GM19455 (cell line): Measurements from ENCODE around the gene MARCHF5.
"Not testable (repeated sequence)": the region's sequence is repeated elsewhere in the genome, so short reads cannot be mapped to it uniquely, and the experiment has no call there.

Experiments used
- ATAC-seq: cut with Tn5 transposase; IDR thresholded peaks from one replicate; pipeline ENCODE4 v1.9.1; 2021; ENCODE audit not compliant: unreplicated experiment

Gene MARCHF5

GRCh38 chr10:92304061-92304460, 13.1 kb downstream of the MARCHF5 start:
- no peak for ATAC-seq

GRCh38 chr10:92305133-92306072, 14.4 kb downstream of the MARCHF5 start:
- no peak for ATAC-seq

- no peak for ATAC-seq
Observed at GRCh38 chr10:92309272-92309671, 18.3 kb downstream of the MARCHF5 start.

DNA sequence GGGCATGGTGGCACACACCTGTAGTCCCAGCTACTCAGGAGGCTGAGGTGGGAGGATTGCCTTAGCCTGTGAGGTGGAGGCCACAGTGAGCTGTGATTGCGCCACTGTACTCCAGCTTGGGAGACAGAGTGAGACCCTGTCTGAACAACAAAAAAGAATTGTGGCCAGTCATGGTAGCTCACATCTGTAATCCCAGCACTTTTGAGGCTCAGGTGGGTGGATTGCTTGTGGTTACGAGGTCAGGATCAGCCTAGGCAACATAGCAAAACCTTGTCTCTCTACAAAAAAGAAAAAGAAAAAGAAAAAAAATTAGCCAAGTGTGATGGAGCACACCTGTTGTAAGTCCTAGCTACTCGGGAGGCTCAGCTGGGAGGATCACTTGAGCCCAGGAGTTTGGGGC, 22.8 kb downstream of the MARCHF5 start:
- ATAC-seq: no peak

- ATAC-seq: no peak
Observed at GRCh38 chr10:92316610-92317009, 25.6 kb downstream of the MARCHF5 start.

DNA sequence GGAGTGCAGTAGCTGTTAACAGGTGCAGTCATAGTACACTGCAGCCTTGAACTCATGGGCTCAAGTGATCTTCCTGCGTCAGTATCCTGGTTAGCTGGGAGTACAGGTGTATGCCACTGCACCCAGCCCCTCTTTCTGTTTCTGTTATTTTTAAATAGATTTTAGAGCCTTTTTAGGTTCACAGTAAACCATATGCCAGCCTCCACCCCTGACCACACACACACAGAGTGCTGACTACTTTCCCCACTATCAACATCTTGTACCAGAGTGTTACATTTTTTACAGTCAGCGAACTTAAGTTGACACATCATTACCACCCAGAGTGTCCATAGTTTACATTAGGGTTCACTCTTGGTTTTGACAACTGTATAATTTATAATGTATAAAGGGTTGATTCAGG, 32.1 kb downstream of the MARCHF5 start:
- ATAC-seq: no peak

- ATAC-seq: no peak
Observed at GRCh38 chr10:92327445-92328433, 36.8 kb downstream of the MARCHF5 start.

GRCh38 chr10:92328993-92329392, 38.0 kb downstream of the MARCHF5 start:
- no peak for ATAC-seq

GRCh38 chr10:92329927-92330326, 39.0 kb downstream of the MARCHF5 start:
- not testable (repeated sequence) for ATAC-seq

DNA sequence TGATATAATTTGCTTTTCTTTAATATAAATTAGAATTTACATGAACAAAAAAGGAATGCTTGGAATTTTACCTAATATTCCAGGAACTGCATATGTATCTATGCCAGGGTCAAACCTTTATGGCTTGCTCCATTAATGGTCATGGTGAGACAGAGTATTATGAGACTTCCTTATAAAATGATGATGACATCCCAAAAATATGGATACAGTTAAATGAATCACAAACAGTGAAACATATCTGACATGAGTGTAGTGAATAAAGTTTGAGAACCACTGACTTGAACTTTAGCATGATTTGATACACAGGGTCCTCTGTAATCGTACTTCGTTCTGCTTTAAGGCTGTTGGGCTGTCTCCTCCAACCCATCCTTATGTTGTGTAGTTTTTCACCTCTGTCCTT, 51.8 kb downstream of the MARCHF5 start:
- ATAC-seq: no peak

GRCh38 chr10:92345575-92345974, 54.6 kb downstream of the MARCHF5 start:
- ATAC-seq: not testable (repeated sequence)

- not testable (repeated sequence) for ATAC-seq
Observed at GRCh38 chr10:92347035-92347676, 56.2 kb downstream of the MARCHF5 start.

DNA sequence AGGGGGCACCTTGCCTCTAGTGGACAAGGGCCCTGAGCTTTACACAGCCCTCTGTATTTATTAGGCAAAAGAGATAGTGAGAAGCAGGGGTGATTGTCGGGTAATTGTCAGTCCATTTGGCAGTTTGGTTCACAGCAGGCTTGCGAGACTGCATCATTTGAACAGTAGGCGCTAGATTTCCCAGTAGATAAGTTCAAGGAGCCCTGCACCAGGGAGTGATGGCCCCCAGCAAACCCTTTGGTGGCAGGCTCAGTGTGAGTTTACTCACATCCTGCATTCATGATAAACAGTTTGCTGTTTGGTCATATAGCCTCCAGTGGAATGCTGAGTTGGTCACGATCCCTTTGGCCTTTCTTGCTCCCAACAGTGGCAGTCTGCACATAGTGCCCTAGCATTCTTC, 59.4 kb downstream of the MARCHF5 start:
- no peak for ATAC-seq

- ATAC-seq: no peak
Observed at GRCh38 chr10:92354587-92354986, 63.6 kb downstream of the MARCHF5 start.

DNA sequence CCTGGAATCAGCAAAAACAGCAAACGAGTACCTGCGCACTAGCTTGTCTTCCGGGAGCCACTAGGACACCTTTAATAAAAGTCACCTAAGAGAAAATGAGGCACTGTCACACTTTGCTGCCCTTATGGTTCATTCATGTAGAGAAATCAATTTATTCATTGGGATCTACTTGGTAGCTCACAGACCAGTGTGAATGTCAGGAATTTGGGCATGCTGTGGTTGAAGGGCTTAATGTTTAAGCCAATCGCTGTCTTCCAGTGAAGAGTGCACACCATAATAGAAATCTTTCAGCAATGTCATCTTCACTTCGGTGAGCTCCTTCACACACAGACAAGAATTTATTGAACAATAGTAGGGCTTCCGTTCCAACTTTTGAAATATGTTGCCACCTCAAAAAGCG, 65.1 kb downstream of the MARCHF5 start:
- ATAC-seq: no peak

DNA sequence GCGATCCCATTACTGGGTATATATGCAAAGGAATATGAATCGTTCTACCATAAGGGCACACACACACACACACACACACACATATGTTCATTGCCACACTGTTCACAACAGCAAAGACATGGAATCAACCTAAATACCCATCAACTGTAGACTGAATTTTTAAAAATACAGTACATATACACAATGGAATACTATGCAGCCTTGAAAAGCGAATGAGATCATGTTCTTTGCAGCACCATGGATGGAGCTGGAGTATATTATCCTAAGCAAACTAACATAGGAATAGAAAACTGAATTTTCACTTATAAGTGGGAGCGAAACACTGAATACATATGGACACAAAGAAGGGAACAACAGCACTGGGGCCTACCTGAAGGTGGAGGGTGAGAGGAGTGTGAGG, 72.5 kb downstream of the MARCHF5 start:
- ATAC-seq: no peak

- no peak for ATAC-seq
Observed at GRCh38 chr10:92366412-92367021, 75.5 kb downstream of the MARCHF5 start.

DNA sequence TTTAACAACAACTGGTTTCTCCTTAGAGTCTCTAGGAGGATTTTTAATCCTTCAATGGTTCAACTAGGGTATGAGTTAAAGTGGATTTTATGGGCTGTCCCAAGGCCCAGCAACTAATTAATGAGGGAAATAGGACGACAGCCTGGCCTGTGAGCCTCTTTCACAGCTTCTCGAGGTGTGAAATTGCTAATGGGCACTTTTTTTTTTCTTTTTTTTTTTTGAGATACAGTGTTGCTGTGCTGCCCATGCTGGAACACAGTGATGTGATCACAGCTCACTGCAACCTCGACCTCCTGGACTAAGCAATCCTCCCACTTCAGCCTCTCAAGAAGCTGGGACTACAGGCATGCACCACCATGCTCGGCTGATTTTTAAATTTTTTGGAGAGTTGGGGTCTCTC, 87.0 kb downstream of the MARCHF5 start:
- no peak for ATAC-seq

DNA sequence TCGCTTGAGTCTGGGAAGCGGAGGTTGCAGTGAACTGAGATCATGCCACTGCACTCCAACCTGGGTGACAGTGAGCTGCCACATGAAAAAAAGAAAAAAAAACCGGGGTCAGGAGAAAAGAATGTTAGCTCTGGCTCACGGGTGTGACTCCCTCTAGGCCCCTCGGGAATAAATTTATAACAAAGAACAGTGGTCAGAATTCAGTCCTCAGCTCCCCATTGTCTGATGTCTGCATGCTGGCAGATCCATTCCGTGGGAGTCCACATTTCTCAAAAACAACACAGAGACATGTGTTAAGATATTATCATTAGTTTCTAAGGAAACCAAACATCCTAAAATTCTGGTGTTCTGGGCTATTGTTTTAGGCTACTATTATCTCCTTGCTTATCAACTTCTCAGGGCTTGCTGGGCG, 90.6 kb downstream of the MARCHF5 start:
- ATAC-seq: no peak

DNA sequence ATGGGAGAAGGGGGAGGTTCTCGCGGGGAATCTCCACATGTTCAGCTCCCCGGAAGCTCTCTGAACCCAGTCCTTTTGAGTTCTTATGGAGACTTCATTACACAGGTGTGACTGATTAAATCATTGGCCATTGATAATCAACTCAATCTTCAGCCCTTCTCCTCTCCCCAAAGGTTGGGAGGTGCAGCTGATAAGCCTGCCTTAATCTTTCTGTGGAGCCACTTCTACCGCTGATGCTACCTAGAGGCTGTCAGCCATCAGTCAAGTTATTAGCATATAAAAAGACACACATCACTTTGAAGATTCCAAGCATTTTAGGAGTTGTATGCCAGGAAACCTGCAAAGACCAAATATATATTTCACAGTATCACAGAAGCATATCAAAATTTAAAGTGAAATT, 91.7 kb downstream of the MARCHF5 start:
- ATAC-seq: no peak

GRCh38 chr10:92384741-92385140, 93.8 kb downstream of the MARCHF5 start:
- ATAC-seq: no peak
